ENCODE measurements around the gene TRAF4. TPM values are rescaled to one million over a fixed set of nuclear protein-coding genes. Genes with fewer than 3 reads are reported as not detected.

Gene TRAF4
- polyA plus RNA-seq, 1 donor from 2014 or later = 139 TPM

- no peaks in the 10 kb centered on the region for H3K9me2 ChIP-seq (ENCODE audit: insufficient read depth, low read length)
- H3K4me2 ChIP-seq (ENCODE audit: low read length) = peak overlapping the region; percentile 19
- H3K9ac ChIP-seq (ENCODE audit: low read length) = no peak overlapping the region
- no peak overlapping the region for H2AFZ ChIP-seq (ENCODE audit: low read depth, low read length)
- H3K36me3 ChIP-seq (ENCODE audit: insufficient read depth, low read length) = no peaks in the 10 kb centered on the region
- peaks cover 11% of the 10 kb centered on the region for H4K20me1 ChIP-seq (ENCODE audit: insufficient read depth)
- TF ChIP-seq CTCF (IDR thresholded peaks at IDR 0.05; ENCODE audit: poor library complexity, severe bottlenecking) (no peak), EZH2 (IDR thresholded peaks at IDR 0.05; ENCODE audit: borderline replicate concordance, insufficient read depth, low read length, poor library complexity, severe bottlenecking) (no peak), RAD21 (conservative IDR thresholded peaks at IDR 0.05) (no peak), EP300 (conservative IDR thresholded peaks at IDR 0.05; ENCODE audit: poor library complexity, severe bottlenecking) (no peak), REST (IDR thresholded peaks at IDR 0.05; ENCODE audit: borderline replicate concordance) (no peak), POLR2AphosphoS5 (IDR thresholded peaks at IDR 0.05) (no peak), TAF1 (IDR thresholded peaks at IDR 0.05; ENCODE audit: low read depth) (no peak), MXI1 (conservative IDR thresholded peaks at IDR 0.05; ENCODE audit: poor library complexity, severe bottlenecking) (no peak), SMC3 (conservative IDR thresholded peaks at IDR 0.05; ENCODE audit: poor library complexity) (no peak)
- no peaks in the 10 kb centered on the region for H3K27me3 ChIP-seq (ENCODE audit: insufficient read depth, low read depth, low read length)
- no peaks in the 10 kb centered on the region for H3F3A ChIP-seq (ENCODE audit: insufficient read depth, low read length, poor library complexity, severe bottlenecking)
- H3K4me3 ChIP-seq (ENCODE audit: low read length) = no peak overlapping the region
- H3K9me3 ChIP-seq (ENCODE audit: low read length) = no peaks in the 10 kb centered on the region
- peaks cover 56% of the 10 kb centered on the region for H3K79me2 ChIP-seq (replicated peaks; ENCODE audit: insufficient read depth, low read length)
- no peak overlapping the region for H3K27ac ChIP-seq (ENCODE audit: low read length)
Observed at GRCh38 chr17:28796062-28796461, 52.3 kb downstream of the TRAF4 start.

Small RNA genes lying within 50 kb of the gene (small RNA-seq; reads per million reads assigned to genes)
- 0 reads per million in 3 experiments for gene SNORD42A
- 2.9 to 6.0 (median 4.4) reads per million in 3 experiments for gene SNORD42B
- 0 reads per million in 3 experiments for gene SNORD4A
- gene SNORD4B = 0 reads per million in 3 experiments

Other genes with a start within 250 kb of the TRAF4 start
- not detected in 2 replicates for gene FOXN1, start 237.7 kb upstream of the TRAF4 start, polyA plus RNA-seq
- gene UNC119, start 191.4 kb upstream of the TRAF4 start, polyA plus RNA-seq = 218 and 231 TPM in 2 replicates
- gene PIGS, start 172.5 kb upstream of the TRAF4 start, polyA plus RNA-seq = 37.6 and 58.5 TPM in 2 replicates
- 3.6 and 4.0 TPM in 2 replicates for gene ALDOC, start 167.1 kb upstream of the TRAF4 start, polyA plus RNA-seq
- 19.9 and 21.2 TPM in 2 replicates for gene SPAG5, start 145.0 kb upstream of the TRAF4 start, polyA plus RNA-seq
- 45.7 and 47.5 TPM in 2 replicates for gene RSKR, start 129.8 kb upstream of the TRAF4 start, polyA plus RNA-seq
- gene BLTP2, start 98.9 kb upstream of the TRAF4 start, polyA plus RNA-seq = 52.1 and 54.4 TPM in 2 replicates
- 113 and 129 TPM in 2 replicates for gene SDF2, start 82.1 kb upstream of the TRAF4 start, polyA plus RNA-seq
- gene SUPT6H, start 81.8 kb upstream of the TRAF4 start, polyA plus RNA-seq = 19.0 and 20.4 TPM in 2 replicates
- gene PROCA1, start 32.1 kb upstream of the TRAF4 start, polyA plus RNA-seq = 18.8 and 20.7 TPM in 2 replicates
- 3.4 and 9.3 TPM in 2 replicates for gene RAB34, start 26.1 kb upstream of the TRAF4 start, polyA plus RNA-seq
- 292 and 297 TPM in 2 replicates for gene RPL23A, start 24.0 kb upstream of the TRAF4 start, polyA plus RNA-seq
- gene TLCD1, start 17.8 kb upstream of the TRAF4 start, polyA plus RNA-seq = not detected in 2 replicates
- 1.5 and 2.0 TPM in 2 replicates for gene NEK8, start 15.2 kb upstream of the TRAF4 start, polyA plus RNA-seq
- gene FAM222B, start 98.8 kb downstream of the TRAF4 start, polyA plus RNA-seq = 1.9 and 6.4 TPM in 2 replicates
- 24.2 and 31.8 TPM in 2 replicates for gene ERAL1, start 111.0 kb downstream of the TRAF4 start, polyA plus RNA-seq
- 27.5 and 34.5 TPM in 2 replicates for gene FLOT2, start 153.7 kb downstream of the TRAF4 start, polyA plus RNA-seq
- gene DHRS13, start 159.1 kb downstream of the TRAF4 start, polyA plus RNA-seq = 91.1 and 93.2 TPM in 2 replicates
- 10.4 and 12.9 TPM in 2 replicates for gene PHF12, start 207.5 kb downstream of the TRAF4 start, polyA plus RNA-seq

All from neural cell (in vitro differentiated cells).